GM10248 (cell line): Measurements from ENCODE around the gene FBXW11.
"Not testable (repeated sequence)": the region's sequence is repeated elsewhere in the genome, so short reads cannot be mapped to it uniquely, and the experiment has no call there.

Source experiments
- CTCF ChIA-PET: fragments of 300-600 bp; sonication (Branson Sonifier 250); formaldehyde crosslinking; extraction: SDS; loops from one replicate; lab custom pipeline; 2021; ENCODE audit warnings: antibody characterized with exemption; lab: Yijun Ruan, JAX
- POLR2A ChIA-PET: fragments of 350-650 bp; sonication (Branson Sonifier 250); formaldehyde crosslinking; extraction: SDS; loops from one replicate; lab custom pipeline; 2020; ENCODE audit warnings: antibody characterized with exemption; lab: Yijun Ruan, JAX
- DNase-seq: peaks from one replicate; pipeline ENCODE4 v3.0.0; 2012; ENCODE audit errors: extremely low spot score
- CTCF ChIP-seq: IDR thresholded peaks from 2 replicates; pipeline ENCODE4 v1.5.1; 2012; ENCODE audit warnings: mild to moderate bottlenecking, low read depth; ENCODE audit errors: extremely low read depth, missing control alignments, control extremely low read depth

Gene FBXW11

GRCh38 chr5:171978016-171978415 lies 28.4 kb downstream of the FBXW11 start:
- POLR2A ChIA-PET = interaction anchor here (0.8 to 1.0 kb wide), 2 partner anchors 10 to 29 kb away, joined by 3 to 6 read pairs; partner anchors contain the start of gene FBXW11
- no peak for TF ChIP-seq CTCF
- DNase-seq = no peak
- CTCF ChIA-PET = interaction anchor here (0.9 to 1.0 kb wide), 2 partner anchors 10 to 17 kb away, joined by 3 to 4 read pairs; no protein-coding TSS in a partner anchor

GRCh38 chr5:171977244-171977950 lies 29.0 kb downstream of the FBXW11 start:
- DNase-seq = not testable (repeated sequence)
- CTCF ChIA-PET = interaction anchor here (0.9 to 1.4 kb wide), 2 partner anchors 18 to 30 kb away, joined by 3 to 4 read pairs; no protein-coding TSS in a partner anchor
- POLR2A ChIA-PET = interaction anchor here (0.7 to 1.0 kb wide), 3 partner anchors 10 to 30 kb away, joined by 3 to 6 read pairs (median 4); partner anchors contain the start of gene FBXW11

GRCh38 chr5:171975877-171976667 lies 30.4 kb downstream of the FBXW11 start:
- no peak for TF ChIP-seq CTCF
- CTCF ChIA-PET = interaction anchor here (1.4 kb wide), 1 partner anchor 31 kb away, joined by 3 read pairs; no protein-coding TSS in a partner anchor
- POLR2A ChIA-PET = interaction anchor here (0.9 kb wide), 1 partner anchor 30 kb away, joined by 3 read pairs; the partner anchor contains the start of gene FBXW11
- no peak for DNase-seq

GRCh38 chr5:171975262-171975876 lies 31.1 kb downstream of the FBXW11 start:
- POLR2A ChIA-PET = no interaction called here
- CTCF ChIA-PET = interaction anchor here (0.9 kb wide), 1 partner anchor 63 kb away, joined by 3 read pairs; no protein-coding TSS in a partner anchor
- TF ChIP-seq CTCF = no peak
- no peak for DNase-seq

- CTCF ChIA-PET = interaction anchor here (0.9 to 1.3 kb wide), 2 partner anchors 15 to 17 kb away, joined by 3 read pairs; no protein-coding TSS in a partner anchor
- DNase-seq = no peak
- no peak for TF ChIP-seq CTCF
- POLR2A ChIA-PET = no interaction called here
These were observed 35.6 kb downstream of the FBXW11 start for GRCh38 chr5:171970826-171971225.

GRCh38 chr5:171969288-171969880 lies 37.1 kb downstream of the FBXW11 start:
- ChIA-PET CTCF (interaction anchor here (1.1 kb wide), 1 partner anchor 8 kb away, joined by 5 read pairs; no protein-coding TSS in a partner anchor), POLR2A (interaction anchor here (0.6 kb wide), 1 partner anchor 170 kb away, joined by 5 read pairs; no protein-coding TSS in a partner anchor)
- DNase-seq = no peak
- TF ChIP-seq CTCF = no peak
